KMS-11 (cell line): ENCODE results near the gene TRMT61B.

ENCODE experiments used
- H2AFZ ChIP-seq: fragments of 200-600 bp; sonication (generic); 2 replicates; pipeline ENCODE4 v1.6.1; 2016; ENCODE audit warnings: antibody characterized with exemption, mixed run types, low read depth
- H3K27ac ChIP-seq: fragments of 200-600 bp; sonication (generic); 2 replicates; pipeline ENCODE4 v1.6.1; 2016; ENCODE audit warnings: mild to moderate bottlenecking, mixed run types
- H3K27me3 ChIP-seq: fragments of 200-600 bp; sonication (generic); 2 replicates; pipeline ENCODE4 v1.6.1; 2017; ENCODE audit warnings: mild to moderate bottlenecking, low read depth, mixed run types, moderate library complexity; ENCODE audit not compliant: insufficient read depth
- H3K36me3 ChIP-seq: fragments of 200-600 bp; sonication (generic); 2 replicates; pipeline ENCODE4 v1.6.1; 2017; ENCODE audit warnings: mild to moderate bottlenecking, mixed run types; ENCODE audit not compliant: insufficient read depth
- H3K4me1 ChIP-seq: fragments of 200-600 bp; sonication (generic); 2 replicates; pipeline ENCODE4 v1.6.1; 2016; ENCODE audit warnings: mild to moderate bottlenecking, low read depth, mixed run types; ENCODE audit not compliant: poor library complexity, severe bottlenecking
- H3K4me2 ChIP-seq: fragments of 200-600 bp; sonication (generic); 2 replicates; pipeline ENCODE4 v1.7.0; 2016; ENCODE audit warnings: mild to moderate bottlenecking, mixed run types
- H3K4me3 ChIP-seq: fragments of 200-600 bp; sonication (generic); IDR thresholded peaks from 2 replicates; pipeline ENCODE4 v1.6.1; 2017; ENCODE audit warnings: low read depth, low read length, mixed read lengths; ENCODE audit not compliant: insufficient read depth
- H3K79me2 ChIP-seq: fragments of 200-600 bp; sonication (generic); 2 replicates; pipeline ENCODE4 v1.6.1; 2016; ENCODE audit warnings: low read depth, mixed run types; ENCODE audit not compliant: insufficient read depth
- H3K9ac ChIP-seq: fragments of 200-600 bp; sonication (generic); 2 replicates; pipeline ENCODE4 v1.6.1; 2016; ENCODE audit warnings: mild to moderate bottlenecking, mixed run types
- H4K20me1 ChIP-seq: fragments of 200-600 bp; sonication (generic); 2 replicates; pipeline ENCODE4 v1.6.1; 2016; ENCODE audit warnings: mild to moderate bottlenecking, mixed run types; ENCODE audit not compliant: insufficient read depth
- TF ChIP-seq, protein P1 (sequence below): fragments of 200-600 bp; sonication (generic); conservative IDR thresholded peaks from 2 replicates; pipeline ENCODE4 v1.6.1; 2017; ENCODE audit warnings: low read depth, mild to moderate bottlenecking, antibody characterized with exemption, low read length, moderate library complexity, mixed read lengths

Gene TRMT61B

DNA sequence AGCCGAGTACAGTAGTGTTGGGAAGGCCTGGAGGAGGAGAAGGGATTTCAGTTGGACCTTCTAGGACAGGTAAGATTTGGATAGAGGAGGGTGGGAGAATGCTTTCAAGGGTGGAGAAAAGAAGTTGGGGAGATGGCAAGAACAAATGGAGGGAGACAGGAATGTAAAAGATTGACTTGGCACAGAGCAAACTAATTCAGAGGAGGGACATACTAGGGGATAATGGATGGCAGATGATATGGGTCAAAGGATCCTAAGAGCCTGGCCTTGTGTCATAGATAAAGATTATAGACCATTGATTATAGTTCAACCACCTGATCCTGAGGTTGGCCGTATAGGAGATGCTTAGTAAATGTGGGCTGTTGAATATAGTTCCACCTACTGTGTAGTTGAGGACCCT lies 36.7 kb upstream of the TRMT61B start:
- Histone ChIP-seq H3K9ac (no peak overlapping the region), H3K27ac (no peak overlapping the region), H3K4me2 (no peak overlapping the region), H3K4me1 (peaks cover 4% of the 10 kb centered on the region), H4K20me1 (peaks cover 42% of the 10 kb centered on the region), H3K4me3 (no peak overlapping the region), H3K79me2 (peaks cover 98% of the 10 kb centered on the region), H3K36me3 (peaks cover 23% of the 10 kb centered on the region; the same call in 1 of the 2 replicates), H3K27me3 (no peaks in the 10 kb centered on the region), H2AFZ (no peak overlapping the region)
- TF ChIP-seq, protein P1, sequence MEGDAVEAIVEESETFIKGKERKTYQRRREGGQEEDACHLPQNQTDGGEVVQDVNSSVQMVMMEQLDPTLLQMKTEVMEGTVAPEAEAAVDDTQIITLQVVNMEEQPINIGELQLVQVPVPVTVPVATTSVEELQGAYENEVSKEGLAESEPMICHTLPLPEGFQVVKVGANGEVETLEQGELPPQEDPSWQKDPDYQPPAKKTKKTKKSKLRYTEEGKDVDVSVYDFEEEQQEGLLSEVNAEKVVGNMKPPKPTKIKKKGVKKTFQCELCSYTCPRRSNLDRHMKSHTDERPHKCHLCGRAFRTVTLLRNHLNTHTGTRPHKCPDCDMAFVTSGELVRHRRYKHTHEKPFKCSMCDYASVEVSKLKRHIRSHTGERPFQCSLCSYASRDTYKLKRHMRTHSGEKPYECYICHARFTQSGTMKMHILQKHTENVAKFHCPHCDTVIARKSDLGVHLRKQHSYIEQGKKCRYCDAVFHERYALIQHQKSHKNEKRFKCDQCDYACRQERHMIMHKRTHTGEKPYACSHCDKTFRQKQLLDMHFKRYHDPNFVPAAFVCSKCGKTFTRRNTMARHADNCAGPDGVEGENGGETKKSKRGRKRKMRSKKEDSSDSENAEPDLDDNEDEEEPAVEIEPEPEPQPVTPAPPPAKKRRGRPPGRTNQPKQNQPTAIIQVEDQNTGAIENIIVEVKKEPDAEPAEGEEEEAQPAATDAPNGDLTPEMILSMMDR = no peak

DNA sequence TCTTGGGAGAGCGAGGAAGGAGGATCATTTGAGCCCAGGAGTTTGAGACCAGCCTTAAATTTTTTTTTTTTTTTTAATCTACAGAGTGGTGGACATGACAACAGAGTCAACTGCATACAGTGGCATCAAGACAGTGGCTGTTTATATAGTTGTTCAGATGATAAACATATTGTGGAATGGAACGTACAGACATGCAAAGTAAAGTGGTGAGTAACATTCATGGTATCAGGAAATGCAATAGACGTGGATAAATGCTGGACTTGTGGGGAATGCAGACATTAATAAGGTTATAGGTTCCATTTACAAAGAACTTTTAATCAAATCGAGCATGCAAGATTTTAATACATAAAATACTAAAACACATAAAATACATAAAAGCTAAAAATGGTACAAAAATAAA lies 36.3 kb upstream of the TRMT61B start:
- no peak overlapping the region for H2AFZ ChIP-seq
- no peak overlapping the region for H3K9ac ChIP-seq
- peaks cover 46% of the 10 kb centered on the region for H4K20me1 ChIP-seq
- TF ChIP-seq, protein P1 = no peak
- peaks cover 98% of the 10 kb centered on the region for H3K79me2 ChIP-seq
- no peak overlapping the region for H3K4me2 ChIP-seq
- peaks cover 4% of the 10 kb centered on the region for H3K4me1 ChIP-seq
- H3K4me3 ChIP-seq = no peak overlapping the region
- peaks cover 20% of the 10 kb centered on the region; the same call in 1 of the 2 replicates for H3K36me3 ChIP-seq
- no peak overlapping the region for H3K27ac ChIP-seq
- no peaks in the 10 kb centered on the region for H3K27me3 ChIP-seq

DNA sequence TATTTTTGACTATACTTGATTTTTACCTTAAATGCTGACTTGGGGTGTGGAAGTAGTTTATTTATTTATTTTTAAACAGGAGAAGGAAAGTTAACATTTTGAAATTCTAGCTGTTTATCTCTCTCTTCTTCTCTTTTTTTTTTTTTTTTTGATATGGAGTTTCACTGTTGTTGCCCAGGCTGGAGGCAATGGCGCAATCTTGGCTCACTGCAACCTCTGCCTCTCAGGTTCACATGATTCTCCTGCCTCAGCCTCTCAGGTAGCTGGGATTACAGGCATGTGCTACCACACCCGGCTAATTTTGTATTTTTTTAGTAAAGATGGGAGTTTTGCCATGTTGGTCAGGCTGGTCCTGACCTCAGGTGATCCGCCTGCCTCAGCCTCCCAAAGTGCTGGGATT lies 35.4 kb upstream of the TRMT61B start:
- Histone ChIP-seq H3K27ac (no peak overlapping the region), H3K4me2 (no peak overlapping the region), H3K79me2 (peaks cover 98% of the 10 kb centered on the region), H2AFZ (no peak overlapping the region), H3K4me1 (peaks cover 12% of the 10 kb centered on the region), H3K36me3 (peaks cover 20% of the 10 kb centered on the region; the same call in 1 of the 2 replicates), H3K9ac (no peak overlapping the region), H3K4me3 (no peak overlapping the region), H4K20me1 (peaks cover 49% of the 10 kb centered on the region), H3K27me3 (no peaks in the 10 kb centered on the region)
- TF ChIP-seq, protein P1 = no peak

DNA sequence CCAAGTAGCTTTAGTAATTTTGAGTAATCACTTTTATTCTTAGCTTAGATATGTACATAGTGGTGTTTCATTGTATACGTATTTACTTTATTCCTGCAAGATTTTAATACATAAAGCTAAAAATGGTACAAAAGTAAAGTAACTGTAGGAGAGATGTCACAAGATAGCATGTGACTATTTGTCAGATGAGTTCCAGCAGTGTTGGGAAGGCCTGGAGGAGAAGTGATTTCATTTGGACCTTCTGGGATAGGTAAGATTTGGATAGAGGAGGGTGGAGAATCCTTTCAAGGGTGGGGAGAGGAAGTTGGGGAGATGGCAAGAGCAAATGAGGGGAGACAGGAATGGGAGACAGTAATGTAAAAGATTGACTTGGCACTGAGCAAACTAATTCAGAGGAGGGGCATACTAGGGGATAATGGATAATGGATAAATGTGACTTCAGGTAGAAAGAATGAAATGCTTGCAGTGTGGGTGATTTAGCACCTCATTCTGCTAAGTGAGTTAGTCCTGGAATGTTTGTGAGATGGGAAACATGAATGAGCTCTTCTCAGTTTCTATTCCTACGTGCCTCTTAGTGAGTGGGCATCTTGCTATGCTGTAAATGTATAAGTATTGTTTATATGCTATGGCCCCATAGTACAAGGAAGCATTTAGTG lies 34.8 kb upstream of the TRMT61B start:
- Histone ChIP-seq H3K4me2 (no peak overlapping the region), H4K20me1 (peaks cover 55% of the 10 kb centered on the region), H3K27me3 (no peaks in the 10 kb centered on the region), H3K36me3 (peaks cover 20% of the 10 kb centered on the region; the same call in 1 of the 2 replicates), H3K27ac (no peak overlapping the region), H3K79me2 (peaks cover 100% of the 10 kb centered on the region), H3K4me1 (peaks cover 18% of the 10 kb centered on the region), H2AFZ (no peak overlapping the region), H3K9ac (no peak overlapping the region), H3K4me3 (no peak overlapping the region)
- TF ChIP-seq, protein P1 = no peak
